B cell (primary cell): ENCODE data around the gene ARHGAP15. TPM values are rescaled to one million over a fixed set of nuclear protein-coding genes. Genes with fewer than 3 reads are reported as not detected.

Source experiments
- ATAC-seq: fragments of 200-7000 bp; cut with Tn5 transposase; one replicate; pipeline ENCODE4 v1.10.0; 2021; ENCODE audit warnings: low read depth, mild to moderate bottlenecking, moderate number of reproducible peaks, moderate library complexity
- CTCF ChIA-PET: fragments of 350-600 bp; sonication (Branson Sonifier 250); formaldehyde crosslinking; loops from one replicate; lab custom pipeline; 2021; ENCODE audit warnings: antibody characterized with exemption, inconsistent platforms; lab: Charles Lee
- POLR2A ChIA-PET: fragments of 350-600 bp; sonication (Branson Sonifier 250); formaldehyde crosslinking; loops from one replicate; lab custom pipeline; 2021; ENCODE audit warnings: antibody characterized with exemption; lab: Charles Lee
- DNase-seq: peaks from one replicate; pipeline ENCODE4 v3.0.0; 2013
- H2AFZ ChIP-seq: 2 replicates; pipeline ENCODE4 v1.6.1; 2012; ENCODE audit warnings: mild to moderate bottlenecking, low read depth, low read length; ENCODE audit not compliant: insufficient read depth, poor library complexity, severe bottlenecking
- H3K27ac ChIP-seq, 2 donors: 1 replicate in 1 of 2; 2 replicates in 1 of 2; pipeline ENCODE4 v1.5.1; 2012 to 2013; ENCODE audit warnings: low read length in 2 of 2, mild to moderate bottlenecking in 2 of 2, moderate library complexity in 1 of 2
- H3K27me3 ChIP-seq, 4 experiments: fragments of 200-600 bp in 1 of 4; sonication (generic) in 1 of 4; replicated peaks in 1 of 4; 1 replicate in 2 of 4; 2 replicates in 2 of 4; pipeline versions ENCODE4 v1.6.1 to v1.7.0; 2013 to 2016; ENCODE audit warnings: low read length in 3 of 4, mild to moderate bottlenecking in 2 of 4, mixed read lengths in 1 of 4, moderate library complexity in 1 of 4; ENCODE audit not compliant: insufficient read depth in 4 of 4, control insufficient read depth in 3 of 4; ENCODE audit errors: control extremely low read depth in 1 of 4
- H3K36me3 ChIP-seq, 2 experiments: replicated peaks in 1 of 2; 1 replicate in 1 of 2; 2 replicates in 1 of 2; pipeline versions ENCODE4 v1.6.1 to v1.7.1; 2013; ENCODE audit warnings: low read length in 1 of 2; ENCODE audit not compliant: insufficient read depth in 2 of 2, control insufficient read depth in 1 of 2; ENCODE audit errors: control extremely low read depth in 1 of 2, extremely low read depth in 1 of 2
- H3K4me1 ChIP-seq, 2 donors: fragments of 200-600 bp in 1 of 2; sonication (generic) in 1 of 2; 1 replicate in 1 of 2; 2 replicates in 1 of 2; pipeline versions ENCODE4 v1.5.1 to v1.6.1; 2013 to 2017; ENCODE audit warnings: low read length in 2 of 2; ENCODE audit not compliant: control insufficient read depth in 2 of 2, insufficient read depth in 2 of 2
- H3K4me2 ChIP-seq: replicated peaks from 2 replicates; pipeline ENCODE3; 2012; ENCODE audit warnings: mild to moderate bottlenecking, low read depth, low read length; ENCODE audit not compliant: poor library complexity, severe bottlenecking
- H3K4me3 ChIP-seq, 5 experiments: fragments of 200-600 bp in 1 of 5; sonication (generic) in 1 of 5; 1 replicate in 3 of 5; 2 replicates in 2 of 5; pipeline versions ENCODE4 v1.5.1 to v1.7.0; 2011 to 2016; ENCODE audit warnings: low read length in 4 of 5, mild to moderate bottlenecking in 4 of 5, low read depth in 2 of 5, control low read depth in 1 of 5, moderate library complexity in 1 of 5; ENCODE audit not compliant: insufficient read depth in 1 of 5; ENCODE audit errors: control extremely low read depth in 1 of 5, extremely low read depth in 1 of 5
- H3K79me2 ChIP-seq: fragments of 200-600 bp; sonication (generic); one replicate; pipeline ENCODE4 v1.6.0; 2016; ENCODE audit warnings: low read length; ENCODE audit not compliant: control insufficient read depth, insufficient read depth
- H3K9ac ChIP-seq: fragments of 200-600 bp; sonication (generic); 2 replicates; pipeline ENCODE4 v1.6.1; 2017; ENCODE audit warnings: mild to moderate bottlenecking, low read length, moderate library complexity
- H3K9me3 ChIP-seq, 3 donors: one replicate each; pipeline versions ENCODE4 v1.6.1 to v1.7.1; 2013; ENCODE audit warnings: low read length in 2 of 3; ENCODE audit not compliant: control insufficient read depth in 2 of 3, insufficient read depth in 1 of 3; ENCODE audit errors: control extremely low read depth in 1 of 3
- H4K20me1 ChIP-seq: 2 replicates; pipeline ENCODE4 v1.6.0; 2012; ENCODE audit warnings: mild to moderate bottlenecking, low read length; ENCODE audit not compliant: insufficient read depth, control insufficient read depth, poor library complexity, severe bottlenecking
- H3K27ac Mint-ChIP-seq: one replicate; pipeline ENCODE4 v1.8.0; 2021; ENCODE audit warnings: mixed read lengths
- H3K27me3 Mint-ChIP-seq: one replicate; pipeline ENCODE4 v1.8.0; 2021; ENCODE audit warnings: mixed read lengths
- H3K4me1 Mint-ChIP-seq: one replicate; pipeline ENCODE4 v1.8.0; 2021; ENCODE audit warnings: mixed read lengths
- H3K4me3 Mint-ChIP-seq: one replicate; pipeline ENCODE4 v1.8.0; 2021; ENCODE audit warnings: mixed read lengths
- H3K9me3 Mint-ChIP-seq: one replicate; pipeline ENCODE4 v1.8.0; 2022; ENCODE audit warnings: mixed read lengths; ENCODE audit not compliant: insufficient read depth
- EZH2 ChIP-seq: IDR thresholded peaks from 2 replicates; pipeline ENCODE4 v1.6.1; 2012; ENCODE audit warnings: borderline replicate concordance, low read depth, mild to moderate bottlenecking, moderate library complexity, low read length; ENCODE audit not compliant: insufficient read depth, poor library complexity, severe bottlenecking
- WGBS: methylation state at CpG from one replicate; pipeline ENCODE4 v1.1.5; 2013; ENCODE audit warnings: missing lambda C conversion rate; ENCODE audit not compliant: insufficient coverage; 5-methylcytosine and 5-hydroxymethylcytosine counted together
- intact Hi-C: fragments of 100-400 bp; cut with micrococcal nuclease; formaldehyde crosslinking; loops from one replicate; pipeline ENCODE4 v1.10.0; 2022
- polyA plus RNA-seq: library from polyadenylated mRNA; depleted of rRNA; stranded (reverse); fragments of >200 nt; gene quantifications from 2 replicates; pipeline ENCODE4 v1.2.3, GENCODE V29; 2012
- total RNA-seq, 2 donors: library from RNA; stranded (reverse); fragments of 120-200 nt in 1 of 2; gene quantifications; 1 replicate in 1 of 2; 2 replicates in 1 of 2; pipeline versions ENCODE4 v1.2.3 to v1.2.4, GENCODE V29; 2013 to 2022
- TF ChIP-seq, protein P1 (sequence below): fragments of 200-600 bp; IDR thresholded peaks from one replicate; pipeline ENCODE4 v1.8.0; 2022; ENCODE audit warnings: antibody characterized with exemption, mild to moderate bottlenecking

ARHGAP15 gene
- total and polyA plus RNA-seq, 2 donors (not counting 1 experiment from before 2014, with no cell fraction given), result 58.6 to 187 TPM

GRCh38 chr2:143497726-143498125, 368.5 kb downstream of the ARHGAP15 start:
- Histone ChIP-seq H4K20me1 (peaks cover 36% of the 10 kb centered on the region), H2AFZ (no peak overlapping the region), H3K9me3 (no peaks in the 10 kb centered on the region), H3K4me1 (no peaks in the 10 kb centered on the region), H3K36me3 (peaks cover 8 to 15% of the 10 kb centered on the region in 2 experiments), H3K27me3 (no peaks in the 10 kb centered on the region), H3K79me2 (no peaks in the 10 kb centered on the region), H3K4me2 (no peak overlapping the region), H3K27ac (no peak overlapping the region), H3K4me3 (no peak overlapping the region), H3K9ac (no peak overlapping the region)
- intact Hi-C loops, result no loop called here
- ChIA-PET CTCF (no interaction called here), POLR2A (no interaction called here)
- no peaks in the 10 kb centered on the region for H3K27me3 Mint-ChIP-seq
- no peak for DNase-seq
- no CpG with 5 or more reads among the region's 1 CpG for WGBS
- H3K9me3 Mint-ChIP-seq, result peaks cover 4% of the 10 kb centered on the region
- TF ChIP-seq, protein P1, sequence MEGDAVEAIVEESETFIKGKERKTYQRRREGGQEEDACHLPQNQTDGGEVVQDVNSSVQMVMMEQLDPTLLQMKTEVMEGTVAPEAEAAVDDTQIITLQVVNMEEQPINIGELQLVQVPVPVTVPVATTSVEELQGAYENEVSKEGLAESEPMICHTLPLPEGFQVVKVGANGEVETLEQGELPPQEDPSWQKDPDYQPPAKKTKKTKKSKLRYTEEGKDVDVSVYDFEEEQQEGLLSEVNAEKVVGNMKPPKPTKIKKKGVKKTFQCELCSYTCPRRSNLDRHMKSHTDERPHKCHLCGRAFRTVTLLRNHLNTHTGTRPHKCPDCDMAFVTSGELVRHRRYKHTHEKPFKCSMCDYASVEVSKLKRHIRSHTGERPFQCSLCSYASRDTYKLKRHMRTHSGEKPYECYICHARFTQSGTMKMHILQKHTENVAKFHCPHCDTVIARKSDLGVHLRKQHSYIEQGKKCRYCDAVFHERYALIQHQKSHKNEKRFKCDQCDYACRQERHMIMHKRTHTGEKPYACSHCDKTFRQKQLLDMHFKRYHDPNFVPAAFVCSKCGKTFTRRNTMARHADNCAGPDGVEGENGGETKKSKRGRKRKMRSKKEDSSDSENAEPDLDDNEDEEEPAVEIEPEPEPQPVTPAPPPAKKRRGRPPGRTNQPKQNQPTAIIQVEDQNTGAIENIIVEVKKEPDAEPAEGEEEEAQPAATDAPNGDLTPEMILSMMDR, result no peak
- no peak for TF ChIP-seq EZH2
- H3K4me3 Mint-ChIP-seq, result no peak overlapping the region
- ATAC-seq, result no peak
- peaks cover 41% of the 10 kb centered on the region for H3K4me1 Mint-ChIP-seq
- no peak overlapping the region for H3K27ac Mint-ChIP-seq

- peaks cover 9 to 18% of the 10 kb centered on the region in 2 experiments for H3K36me3 ChIP-seq
- H3K4me1 ChIP-seq, result no peaks in the 10 kb centered on the region
- H3K9ac ChIP-seq, result no peak overlapping the region
- H3K79me2 ChIP-seq, result no peaks in the 10 kb centered on the region
- Mint-ChIP-seq H3K27me3 (no peaks in the 10 kb centered on the region), H3K9me3 (peaks cover 2% of the 10 kb centered on the region), H3K4me1 (peaks cover 38% of the 10 kb centered on the region), H3K27ac (no peak overlapping the region), H3K4me3 (no peak overlapping the region)
- no peak for DNase-seq
- H3K27me3 ChIP-seq, result no peaks in the 10 kb centered on the region
- no peak overlapping the region for H2AFZ ChIP-seq
- TF ChIP-seq EZH2, result no peak
- TF ChIP-seq, protein P1, result no peak
- ATAC-seq, result no peak
- WGBS, result no CpG with 5 or more reads among the region's 1 CpG
- no peaks in the 10 kb centered on the region for H3K9me3 ChIP-seq
- intact Hi-C loops, result no loop called here
- ChIA-PET CTCF (no interaction called here), POLR2A (no interaction called here)
- H4K20me1 ChIP-seq, result peaks cover 31% of the 10 kb centered on the region
- no peak overlapping the region for H3K4me2 ChIP-seq
- peak overlapping the region in 1 of 2 donors; percentile 23 for H3K27ac ChIP-seq
- H3K4me3 ChIP-seq, result no peak overlapping the region
Observed at GRCh38 chr2:143498496-143498895, 369.3 kb downstream of the ARHGAP15 start.
